Left cardiac atrium (tissue), 4 donors: ENCODE data around the gene RAET1G. TPM values are rescaled to one million over a fixed set of nuclear protein-coding genes. Genes with fewer than 3 reads are reported as not detected.
"Not testable (repeated sequence)": the region's sequence is repeated elsewhere in the genome, so short reads cannot be mapped to it uniquely, and the experiment has no call there.

ENCODE experiments used
- ATAC-seq, 2 donors: fragments of 200-7000 bp; cut with Tn5 transposase; one replicate each; pipeline ENCODE4 v1.9.1; 2020; ENCODE audit warnings: mild to moderate bottlenecking in 2 of 2, moderate library complexity in 2 of 2
- DNase-seq: peaks from one replicate; pipeline ENCODE4 v3.0.0-alpha.2; 2020
- intact Hi-C, 2 donors: fragments of 100-400 bp; cut with DNase I; formaldehyde crosslinking; loops; one replicate each; pipeline versions ENCODE4 v1.14.1 to v1.15.1; 2022 to 2023
- total RNA-seq, 2 donors: library from RNA; stranded (reverse); fragmentation: NEBNext Ultra II Directional; extraction: Animal tissue kit (Norgen Biotek cat#: 25700); gene quantifications; one replicate each; pipeline ENCODE4 v1.2.1, GENCODE V29; 2021
- donor health status: DM: no; HTN: yes; CAD: no.
- donor health status: DM: no; HTN: yes; CAD: no; lungs with severe emphysema.
- donor health status: DM: yes; HTN: yes; CAD: no.
- donor health status: Dilated cardiomyopathy.

RAET1G gene
- total RNA-seq, 2 donors from 2014 or later = 0.55 to 1.1 TPM

GRCh38 chr6:149938571-149939355 is 15.8 kb upstream of the RAET1G start:
- no peak for ATAC-seq
- no peak for DNase-seq
- intact Hi-C loops = loop anchor here in 1 of 2 donors (5.0 kb wide), 1 partner anchor 79 kb away; no protein-coding TSS in a partner anchor

GRCh38 chr6:149938013-149938570 is 15.2 kb upstream of the RAET1G start:
- not testable (repeated sequence) for ATAC-seq, DNase-seq
- intact Hi-C loops = loop anchor here in 1 of 2 donors (5.0 kb wide), 1 partner anchor 79 kb away; no protein-coding TSS in a partner anchor

- DNase-seq = no peak
- ATAC-seq = no peak
- intact Hi-C loops = loop anchor here in 1 of 2 donors (5.0 kb wide), 1 partner anchor 81 kb away; no protein-coding TSS in a partner anchor
Observed at GRCh38 chr6:149936743-149937142, 13.8 kb upstream of the RAET1G start.

GRCh38 chr6:149935668-149936067 is 12.7 kb upstream of the RAET1G start:
- no peak for ATAC-seq
- DNase-seq = no peak
- intact Hi-C loops = loop anchor here in 1 of 2 donors (5.0 kb wide), 1 partner anchor 82 kb away; no protein-coding TSS in a partner anchor

- DNase-seq (no peak), ATAC-seq (no peak)
- intact Hi-C loops = loop anchor here in 1 of 2 donors (5.0 kb wide), 1 partner anchor 82 kb away; no protein-coding TSS in a partner anchor
Observed at GRCh38 chr6:149935246-149935645, 12.3 kb upstream of the RAET1G start.

GRCh38 chr6:149934249-149935156 is 11.6 kb upstream of the RAET1G start:
- ATAC-seq (peak; percentile 63 to 69), DNase-seq (peak; percentile 54)
- intact Hi-C loops = loop anchor here (1.0 to 5.0 kb wide), 2 partner anchors 82 to 83 kb away; no protein-coding TSS in a partner anchor

- DNase-seq (no peak), ATAC-seq (no peak)
- intact Hi-C loops = no loop called here
Observed at GRCh38 chr6:149933461-149933860, 10.5 kb upstream of the RAET1G start.

GRCh38 chr6:149933036-149933435 is 10.1 kb upstream of the RAET1G start:
- ATAC-seq (no peak), DNase-seq (no peak)
- intact Hi-C loops = no loop called here

- DNase-seq (no peak), ATAC-seq (no peak)
- intact Hi-C loops = no loop called here
Observed at GRCh38 chr6:149931501-149931900, 8.6 kb upstream of the RAET1G start.

- ATAC-seq = no peak
Observed at GRCh38 chr6:149929422-149929821, 6.5 kb upstream of the RAET1G start.

GRCh38 chr6:149927025-149927424 is 4.1 kb upstream of the RAET1G start:
- ATAC-seq, DNase-seq, intact Hi-C loops: not testable (repeated sequence)

More at GRCh38 chr6:149929422-149929821, 6.5 kb upstream of the RAET1G start:
- intact Hi-C loops = no loop called here
- no peak for DNase-seq

GRCh38 chr6:149925974-149926777 is 3.3 kb upstream of the RAET1G start:
- DNase-seq (peak; percentile 92), ATAC-seq (peak; percentile 90 to 91)
- intact Hi-C loops = loop anchor here in 1 of 2 donors (1.0 kb wide), 1 partner anchor 92 kb away; no protein-coding TSS in a partner anchor

GRCh38 chr6:149925253-149925973 is 2.5 kb upstream of the RAET1G start:
- ATAC-seq = peak; percentile 20 to 33
- intact Hi-C loops = no loop called here
- DNase-seq = peak; percentile 50

- ATAC-seq (no peak), DNase-seq (no peak)
- intact Hi-C loops = loop anchor here in 1 of 2 donors (5.0 kb wide), 1 partner anchor 93 kb away; no protein-coding TSS in a partner anchor
Observed at GRCh38 chr6:149924933-149925252, 2.0 kb upstream of the RAET1G start.

GRCh38 chr6:149924206-149924932 is 1.4 kb upstream of the RAET1G start:
- DNase-seq (no peak), ATAC-seq (no peak)
- intact Hi-C loops = loop anchor here in 1 of 2 donors (5.0 kb wide), 1 partner anchor 92 kb away; no protein-coding TSS in a partner anchor

GRCh38 chr6:149923327-149923986 is 536 bp upstream of the RAET1G start:
- ATAC-seq = peak in 1 of 2 donors; percentile 1
- intact Hi-C loops = loop anchor here in 1 of 2 donors (5.0 kb wide), 1 partner anchor 91 kb away; no protein-coding TSS in a partner anchor
- DNase-seq = no peak
